Measurements from ENCODE around the gene SUN2.

DNA sequence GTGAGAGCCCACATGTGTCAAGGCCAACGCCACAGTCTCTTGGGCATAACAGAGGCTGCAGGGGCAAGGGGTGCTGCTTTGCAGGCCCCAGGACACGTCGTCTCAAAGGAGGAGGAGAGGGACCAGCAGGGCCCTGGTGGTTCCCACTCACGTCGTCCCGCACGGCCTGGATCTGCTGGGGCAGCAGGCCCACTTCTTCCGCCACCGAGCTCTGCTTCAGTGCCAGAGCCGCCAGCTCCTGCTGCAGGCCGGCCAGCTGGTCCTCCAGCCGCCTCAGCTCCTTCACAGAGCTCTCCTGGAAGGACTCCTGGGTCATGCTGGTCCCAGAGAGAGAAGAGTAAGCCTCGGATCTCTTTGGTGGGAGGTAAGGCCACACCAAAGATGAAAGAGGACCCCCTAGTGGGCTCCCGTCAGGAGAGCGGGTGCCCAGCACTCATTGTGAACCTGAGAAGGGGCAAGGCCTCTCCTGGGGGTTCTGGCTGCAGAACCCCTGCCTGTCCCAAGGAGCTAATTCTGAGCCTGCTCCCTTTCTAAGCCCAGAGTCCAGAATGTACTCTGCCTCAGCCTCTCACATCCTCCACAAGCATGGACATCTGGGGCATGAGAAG lies 15.6 kb downstream of the SUN2 start:
- TF ChIP-seq, protein P1, sequence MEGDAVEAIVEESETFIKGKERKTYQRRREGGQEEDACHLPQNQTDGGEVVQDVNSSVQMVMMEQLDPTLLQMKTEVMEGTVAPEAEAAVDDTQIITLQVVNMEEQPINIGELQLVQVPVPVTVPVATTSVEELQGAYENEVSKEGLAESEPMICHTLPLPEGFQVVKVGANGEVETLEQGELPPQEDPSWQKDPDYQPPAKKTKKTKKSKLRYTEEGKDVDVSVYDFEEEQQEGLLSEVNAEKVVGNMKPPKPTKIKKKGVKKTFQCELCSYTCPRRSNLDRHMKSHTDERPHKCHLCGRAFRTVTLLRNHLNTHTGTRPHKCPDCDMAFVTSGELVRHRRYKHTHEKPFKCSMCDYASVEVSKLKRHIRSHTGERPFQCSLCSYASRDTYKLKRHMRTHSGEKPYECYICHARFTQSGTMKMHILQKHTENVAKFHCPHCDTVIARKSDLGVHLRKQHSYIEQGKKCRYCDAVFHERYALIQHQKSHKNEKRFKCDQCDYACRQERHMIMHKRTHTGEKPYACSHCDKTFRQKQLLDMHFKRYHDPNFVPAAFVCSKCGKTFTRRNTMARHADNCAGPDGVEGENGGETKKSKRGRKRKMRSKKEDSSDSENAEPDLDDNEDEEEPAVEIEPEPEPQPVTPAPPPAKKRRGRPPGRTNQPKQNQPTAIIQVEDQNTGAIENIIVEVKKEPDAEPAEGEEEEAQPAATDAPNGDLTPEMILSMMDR (IDR thresholded peaks at IDR 0.05 in 4 of 5, conservative IDR thresholded peaks at IDR 0.05 in 1 of 5), result no peak
- TF ChIP-seq POLR2A (IDR thresholded peaks at IDR 0.05), result no peak

Data from gastrocnemius medialis (tissue), 4 donors.